HepG2 (cell line): ENCODE measurements around the gene HDAC10. TPM values are rescaled to one million over a fixed set of nuclear protein-coding genes. Genes with fewer than 3 reads are reported as not detected.
A peak's percentile ranks its signal among the peaks of the same experiment; 100 is the strongest.
"Not testable (repeated sequence)": the region's sequence is repeated elsewhere in the genome, so short reads cannot be mapped to it uniquely, and the experiment has no call there.

Experiments used
- ATAC-seq: fragments of 200-7000 bp; cut with Tn5 transposase; 3 replicates; pipeline ENCODE4 v1.9.1; 2020; ENCODE audit warnings: mild to moderate bottlenecking, moderate library complexity
- BruUV-seq: library from RNA; stranded (reverse); fragments of 400-500 nt; replicated peaks from 2 replicates; lab custom pipeline; 2021; lab: Mats Ljungman, UMichigan
- CTCF ChIA-PET: fragments of 300-600 bp; formaldehyde crosslinking; extraction: SDS; loops from one replicate; lab custom pipeline; 2021; ENCODE audit warnings: low total read pairs, inconsistent platforms, low intra/inter-chr PET ratio; lab: Yijun Ruan, JAX
- POLR2A ChIA-PET: fragments of 350-600 bp; sonication (Branson Sonifier 250); formaldehyde crosslinking; loops from one replicate; lab custom pipeline; 2020; ENCODE audit warnings: antibody characterized with exemption, inconsistent platforms; lab: Yijun Ruan, JAX
- DNase-seq: peaks from one replicate; pipeline ENCODE4 v3.0.0-alpha.2; 2015; ENCODE audit warnings: low spot score
- FAIRE-seq: peaks from 3 replicates; lab custom pipeline; 2011; peaks lifted over from hg19 to GRCh38; lab: Jason Lieb, UNC
- H2AFZ ChIP-seq: one replicate; pipeline ENCODE4 v1.6.1; 2011; ENCODE audit warnings: low read length, inconsistent platforms
- H3K27ac ChIP-seq: fragments of 300-600 bp; 3 replicates; pipeline ENCODE4 v1.8.0; 2011; ENCODE audit warnings: mixed run types, mild to moderate bottlenecking, mixed read lengths, low read length, inconsistent platforms; ENCODE audit not compliant: insufficient read depth; ENCODE audit errors: extremely low read length
- H3K27me3 ChIP-seq, 2 experiments: fragments of 200-600 bp in 1 of 2; 2 replicates in 1 of 2; 3 replicates in 1 of 2; pipeline versions ENCODE4 v1.6.0 to v1.8.0; 2011; ENCODE audit warnings: low read length in 2 of 2, mild to moderate bottlenecking in 2 of 2, moderate library complexity in 2 of 2, inconsistent platforms in 1 of 2; ENCODE audit not compliant: insufficient read depth in 2 of 2, control insufficient read depth in 1 of 2
- H3K36me3 ChIP-seq, 2 experiments: fragments of 200-600 bp in 1 of 2; replicated peaks in 1 of 2; 2 replicates in 1 of 2; 3 replicates in 1 of 2; pipeline versions ENCODE4 v1.5.1 to v1.8.0; 2011; ENCODE audit warnings: low read length in 2 of 2, inconsistent platforms in 1 of 2; ENCODE audit not compliant: insufficient read depth in 2 of 2, control insufficient read depth in 1 of 2
- H3K4me1 ChIP-seq: 2 replicates; pipeline ENCODE4 v1.5.1; 2012; ENCODE audit warnings: low read length, inconsistent platforms; ENCODE audit not compliant: insufficient read depth
- H3K4me2 ChIP-seq: 2 replicates; pipeline ENCODE4 v1.6.0; 2011; ENCODE audit warnings: low read depth, low read length, inconsistent platforms
- H3K4me3 ChIP-seq, 3 experiments: fragments of 200-600 bp in 1 of 3; sonication (generic), shearing (Covaris generic) in 1 of 3; replicated peaks in 1 of 3; 2 replicates each; pipeline ENCODE4 v1.5.1; 2011 to 2016; ENCODE audit warnings: low read length in 3 of 3, inconsistent platforms in 2 of 3, low read depth in 2 of 3, mild to moderate bottlenecking in 2 of 3, control low read depth in 1 of 3, mixed read lengths in 1 of 3; ENCODE audit not compliant: insufficient read depth in 1 of 3
- H3K79me2 ChIP-seq: one replicate; pipeline ENCODE4 v1.6.1; 2011; ENCODE audit warnings: low read length, inconsistent platforms; ENCODE audit not compliant: insufficient read depth
- H3K9ac ChIP-seq: 2 replicates; pipeline ENCODE4 v1.6.0; 2011; ENCODE audit warnings: mild to moderate bottlenecking, low read depth, low read length, inconsistent platforms; ENCODE audit not compliant: insufficient read depth
- H3K9me3 ChIP-seq: 2 replicates; pipeline ENCODE4 v1.5.1; 2012; ENCODE audit warnings: mild to moderate bottlenecking, low read length
- H4K20me1 ChIP-seq: 2 replicates; pipeline ENCODE4 v1.6.0; 2011; ENCODE audit warnings: inconsistent platforms, mild to moderate bottlenecking, low read length, moderate library complexity; ENCODE audit not compliant: insufficient read depth
- BORCS8-MEF2B ChIP-seq: sonication (generic); formaldehyde crosslinking; IDR thresholded peaks from 2 replicates; pipeline ENCODE4 v1.8.0; 2022; ENCODE audit warnings: mild to moderate bottlenecking, missing genetic modification reagents
- CEBPB ChIP-seq: IDR thresholded peaks from 2 replicates; pipeline ENCODE4 v1.6.1; 2011; ENCODE audit warnings: low read depth, low read length, improper control_type of control experiment, borderline replicate concordance
- FOXC1 ChIP-seq: sonication (generic); formaldehyde crosslinking; IDR thresholded peaks from 2 replicates; pipeline ENCODE4 v1.8.0; 2022; ENCODE audit warnings: mild to moderate bottlenecking, missing genetic modification reagents, borderline replicate concordance
- JUN ChIP-seq: sonication (generic); formaldehyde crosslinking; IDR thresholded peaks from 2 replicates; pipeline ENCODE4 v1.4.0; 2020; ENCODE audit warnings: mild to moderate bottlenecking, missing genetic modification reagents
- NFKB2 ChIP-seq: sonication (generic); formaldehyde crosslinking; IDR thresholded peaks from 2 replicates; pipeline ENCODE4 v1.4.0; 2020; ENCODE audit warnings: missing genetic modification reagents, borderline replicate concordance
- TERF1 ChIP-seq: sonication (generic); formaldehyde crosslinking; IDR thresholded peaks from 2 replicates; pipeline ENCODE4 v1.8.0; 2022; ENCODE audit warnings: mild to moderate bottlenecking, missing genetic modification reagents, moderate library complexity
- ZNF484 ChIP-seq: sonication (generic); formaldehyde crosslinking; IDR thresholded peaks from 2 replicates; pipeline ENCODE4 v1.5.1; 2020; ENCODE audit warnings: mild to moderate bottlenecking, low read depth, missing genetic modification reagents, borderline replicate concordance
- ZNF563 ChIP-seq: sonication (generic); formaldehyde crosslinking; IDR thresholded peaks from 2 replicates; pipeline ENCODE4 v1.8.0; 2022; ENCODE audit warnings: mild to moderate bottlenecking, moderate library complexity, missing genetic modification reagents
- ZNF746 ChIP-seq: sonication (generic); formaldehyde crosslinking; IDR thresholded peaks from 2 replicates; pipeline ENCODE4 v1.8.0; 2022; ENCODE audit warnings: mild to moderate bottlenecking, missing genetic modification reagents
- ZNF792 ChIP-seq: IDR thresholded peaks from 2 replicates; pipeline ENCODE4 v1.6.1; 2016
- ZNF878 ChIP-seq: sonication (generic); formaldehyde crosslinking; IDR thresholded peaks from 2 replicates; pipeline ENCODE4 v1.8.1; 2023; ENCODE audit warnings: mild to moderate bottlenecking, missing genetic modification reagents, moderate library complexity
- WGBS: methylation state at CpG from one replicate; pipeline ENCODE4 v1.1.6; 2017; ENCODE audit warnings: low lambda C conversion rate; 5-methylcytosine and 5-hydroxymethylcytosine counted together
- in situ Hi-C: cut with HindIII; loops from 2 replicates; pipeline ENCODE4 v1.10.0; 2017; ENCODE audit warnings: low pct_unique_long_range_greater_than_20kb; ENCODE audit not compliant: extremely low pct_ligation_motif_present
- intact Hi-C: fragments of 100-400 bp; cut with micrococcal nuclease; formaldehyde crosslinking; loops from one replicate; pipeline ENCODE4 v1.10.0; 2022; ENCODE audit not compliant: unreplicated experiment
- polyA plus RNA-seq, 8 experiments: library from polyadenylated mRNA; depleted of rRNA in 3 of 8; stranded (reverse) in 7 of 8; unstranded in 1 of 8; fragments of >200 nt; fragmentation: Illumina TruSeq in 4 of 8; extraction: Trizol in 4 of 8; gene quantifications; 2 replicates each; pipeline versions ENCODE4 v1.2.1 to v1.2.3, GENCODE V29; 2011 to 2016; ENCODE audit warnings: low read depth in 4 of 8, missing spikeins in 1 of 8, mixed read lengths in 1 of 8; ENCODE audit not compliant: insufficient read depth in 1 of 8
- total RNA-seq, 5 experiments: library from RNA; depleted of rRNA; stranded (reverse); fragments of >200 nt; fragmentation: Illumina TruSeq; extraction: Trizol; gene quantifications; 2 replicates each; pipeline ENCODE4 v1.2.3, GENCODE V29; 2016; ENCODE audit warnings: low read depth in 1 of 5

The HDAC10 gene
- total and polyA plus RNA-seq, 2 of the 13 experiments (the other 11 are each of a cell fraction or from before 2014, with no cell fraction given): 13.9 to 14.9 TPM

- intact Hi-C loops, H3K9ac ChIP-seq, H2AFZ ChIP-seq, H3K4me2 ChIP-seq, ATAC-seq, H3K27me3 ChIP-seq, H3K9me3 ChIP-seq, POLR2A ChIA-PET, H3K4me3 ChIP-seq, FAIRE-seq, H3K27ac ChIP-seq, CTCF ChIA-PET, DNase-seq, BruUV-seq: not testable (repeated sequence)
- in situ Hi-C loops: loop anchor here (5.0 kb wide), 1 partner anchor 58 kb away; no protein-coding TSS in a partner anchor
- 88% methylated on average over 9 of the region's 9 CpGs for WGBS
- H3K36me3 ChIP-seq: peaks cover 0 to 16% of the 10 kb centered on the region in 2 experiments; a peak in 3 of 5 replicates
- peaks cover 11% of the 10 kb centered on the region for H4K20me1 ChIP-seq
- peak; percentile 60; the same call in 1 of the 2 replicates for TF ChIP-seq CEBPB
- peaks cover 14% of the 10 kb centered on the region for H3K79me2 ChIP-seq
- H3K4me1 ChIP-seq: peaks cover 38% of the 10 kb centered on the region
These were observed 46.1 kb downstream of the HDAC10 start for GRCh38 chr22:50204998-50205397.

- H3K27me3 ChIP-seq: no peaks in the 10 kb centered on the region
- H3K9me3 ChIP-seq: no peaks in the 10 kb centered on the region
- TF ChIP-seq ZNF792 (CRISPR knock-in tag): no peak
- no peak for TF ChIP-seq ZNF563 (CRISPR knock-in tag)
- no peak for TF ChIP-seq ZNF878 (CRISPR knock-in tag)
- TF ChIP-seq ZNF484 (CRISPR knock-in tag): no peak
- TF ChIP-seq JUN (CRISPR knock-in tag): no peak
- TF ChIP-seq NFKB2 (CRISPR knock-in tag): no peak
- no peak for TF ChIP-seq ZNF746 (CRISPR knock-in tag)
- no peak for TF ChIP-seq TERF1 (CRISPR knock-in tag)
- TF ChIP-seq FOXC1 (CRISPR knock-in tag): no peak
- no peak for TF ChIP-seq BORCS8-MEF2B
- H3K27ac ChIP-seq: no peak overlapping the region
- POLR2A ChIA-PET: no interaction called here
- no peak overlapping the region for H3K4me3 ChIP-seq
- peaks cover 14% of the 10 kb centered on the region for H3K79me2 ChIP-seq
- in situ Hi-C loops (no loop called here), intact Hi-C loops (no loop called here)
- ATAC-seq (no peak), FAIRE-seq (no peak), DNase-seq (no peak)
- no peak overlapping the region for H3K4me2 ChIP-seq
- BruUV-seq: no TSS peak
- CTCF ChIA-PET: no interaction called here
- peaks cover 42% of the 10 kb centered on the region for H3K4me1 ChIP-seq
- peaks cover 11% of the 10 kb centered on the region for H4K20me1 ChIP-seq
- 95% methylated on average over 7 of the region's 7 CpGs for WGBS
- peaks cover 0 to 15% of the 10 kb centered on the region in 2 experiments; a peak in 3 of 5 replicates for H3K36me3 ChIP-seq
- no peak overlapping the region for H2AFZ ChIP-seq
- H3K9ac ChIP-seq: no peak overlapping the region
These were observed 46.5 kb downstream of the HDAC10 start for GRCh38 chr22:50204571-50204970.
